ENCODE results near the gene STRAP. TPM values are rescaled to one million over a fixed set of nuclear protein-coding genes. Genes with fewer than 3 reads are reported as not detected.

Gene STRAP
- polyA plus RNA-seq, 1 of the 3 experiments (the other 2 are of a cell fraction): 85.6 TPM

- Histone ChIP-seq H3K27ac (ENCODE audit: low read depth in 2 of 2, low read length in 1 of 2) (peak within 1 kb of the TSS; percentile 81 to 95), H3K36me3 (replicated peaks in 1 of 2; ENCODE audit: control insufficient read depth in 1 of 2, insufficient read depth in 2 of 2, low read length in 1 of 2) (peaks cover 18% of the 10 kb centered on the region in 2 experiments), H3K4me2 (peak within 1 kb of the TSS; percentile 94), H3K27me3 (ENCODE audit: insufficient read depth) (no peaks in the 10 kb centered on the region), H4K20me1 (ENCODE audit: insufficient read depth) (no peaks in the 10 kb centered on the region), H3K79me2 (ENCODE audit: insufficient read depth) (peaks cover 20% of the 10 kb centered on the region), H3K4me3 (ENCODE audit: low read depth in 2 of 2, low read length in 1 of 2) (peak within 1 kb of the TSS; percentile 92), H3K9me3 (no peaks in the 10 kb centered on the region), H3K9ac (peak within 1 kb of the TSS; percentile 96), H3K4me1 (ENCODE audit: control insufficient read depth in 1 of 2, insufficient read depth in 2 of 2, low read depth in 1 of 2, low read length in 1 of 2) (peaks cover 4 to 5% of the 10 kb centered on the region in 2 experiments; a peak in 3 of 4 replicates), H3F3A (replicated peaks; ENCODE audit: insufficient read depth) (peaks cover 27% of the 10 kb centered on the region), H3K9me2 (no peaks in the 10 kb centered on the region), H2AFZ (ENCODE audit: low read depth) (peak within 1 kb of the TSS; percentile 96)
- 2% methylated on average over 35 of the region's 59 CpGs for WGBS (ENCODE audit: low lambda C conversion rate)
- POLR2A ChIA-PET: interaction anchor here (1.4 to 1.5 kb wide), 2 partner anchors 17 to 28 kb away, joined by 3 to 5 read pairs; no protein-coding TSS in a partner anchor
- DNase-seq: peak; percentile 91
- CTCF ChIA-PET: interaction anchor here (0.8 to 2.2 kb wide), 6 partner anchors 10 to 320 kb away, joined by 3 to 23 read pairs (median 4); no protein-coding TSS in a partner anchor
- TF ChIP-seq USF2 (IDR thresholded peaks at IDR 0.05; ENCODE audit: borderline replicate concordance, low read depth, low read length): no peak
- no peak for TF ChIP-seq NFIC (IDR thresholded peaks at IDR 0.05; ENCODE audit: borderline replicate concordance)
- no peak for TF ChIP-seq FOXJ3 (CRISPR knock-in tag; IDR thresholded peaks at IDR 0.05)
- TF ChIP-seq POLR2AphosphoS5 (IDR thresholded peaks at IDR 0.05; ENCODE audit: low read depth, low read length): peak; percentile 87
- 0 out of 2 replicates have a peak, but pooled peaks have one; percentile 11 for TF ChIP-seq FOXM1 (IDR thresholded peaks at IDR 0.05; ENCODE audit: low read depth)
- no peak for TF ChIP-seq RAD21 (IDR thresholded peaks at IDR 0.05; ENCODE audit: low read length)
- no peak for TF ChIP-seq RCOR1 (IDR thresholded peaks at IDR 0.05; ENCODE audit: low read length)
- TF ChIP-seq REST (IDR thresholded peaks at IDR 0.05; ENCODE audit: low read depth, low read length): no peak
- TF ChIP-seq JUND (IDR thresholded peaks at IDR 0.05): no peak
- peak; percentile 70; the same call in 1 of the 2 replicates for TF ChIP-seq YY1 (IDR thresholded peaks at IDR 0.05; ENCODE audit: low read depth)
- peak; percentile 73; the same call in 1 of the 2 replicates for TF ChIP-seq TAF1 (IDR thresholded peaks at IDR 0.05; ENCODE audit: borderline replicate concordance, low read depth, low read length)
- no peak for TF ChIP-seq EP300 (IDR thresholded peaks at IDR 0.05; ENCODE audit: borderline replicate concordance in 1 of 2, low read depth in 1 of 2, low read length in 1 of 2)
- TF ChIP-seq CHD2 (IDR thresholded peaks at IDR 0.05; ENCODE audit: low read length, partially characterized antibody): peak; percentile 30
- 0 out of 2 replicates have a peak, but pooled peaks have one; percentile 10 for TF ChIP-seq CTCF (IDR thresholded peaks at IDR 0.05)
- no peak for TF ChIP-seq ZBTB33 (IDR thresholded peaks at IDR 0.05; ENCODE audit: borderline replicate concordance, low read depth)
- TF ChIP-seq MAX (IDR thresholded peaks at IDR 0.05; ENCODE audit: low read depth): peak; percentile 86
- TF ChIP-seq SMC3 (IDR thresholded peaks at IDR 0.05; ENCODE audit: low read depth, low read length): no peak
- TF ChIP-seq RXRA (IDR thresholded peaks at IDR 0.05; ENCODE audit: borderline replicate concordance, low read depth): no peak
- TF ChIP-seq EZH2phosphoT487 (IDR thresholded peaks at IDR 0.05; ENCODE audit: borderline replicate concordance, low read depth): no peak
- TF ChIP-seq MXI1 (IDR thresholded peaks at IDR 0.05; ENCODE audit: low read depth, low read length): peak; percentile 39
- TF ChIP-seq TEAD4 (IDR thresholded peaks at IDR 0.05; ENCODE audit: borderline replicate concordance, insufficient read depth): no peak
- TF ChIP-seq NRF1 (IDR thresholded peaks at IDR 0.05; ENCODE audit: low read depth, low read length): no peak
Measured at GRCh38 chr12:15910864-15911721, 28.9 kb downstream of the STRAP start, which contains the start of gene DERA. Gene DERA, plus strand, starts transcription at chr12:15911332. Its CDS starts 52 bp downstream, at chr12:15911384.

Data from SK-N-SH (cell line).